GM19240 (cell line): ENCODE measurements around the gene CISD3.

Experiments used
- DNase-seq: peaks from one replicate; pipeline ENCODE4 v3.0.0; 2011; ENCODE audit warnings: low spot score; ENCODE audit not compliant: insufficient read length

The CISD3 gene

GRCh38 chr17:38773258-38773657 is 43.1 kb downstream of the CISD3 start:
- DNase-seq: no peak

- DNase-seq: no peak
Measured at GRCh38 chr17:38777641-38778250, 47.6 kb downstream of the CISD3 start.

GRCh38 chr17:38779965-38780752 is 50.0 kb downstream of the CISD3 start:
- no peak for DNase-seq

- no peak for DNase-seq
Measured at GRCh38 chr17:38783227-38783626, 53.1 kb downstream of the CISD3 start.
